Measurements from ENCODE around the gene NFKBIA.

The NFKBIA gene

GRCh38 chr14:35393826-35394225 lies 10.7 kb downstream of the NFKBIA start:
- TF ChIP-seq CTCF (conservative IDR thresholded peaks at IDR 0.05) = no peak
- TF ChIP-seq ZFX (IDR thresholded peaks at IDR 0.05) = no peak
- 0 out of 2 replicates have a peak overlapping the region, but pooled peaks have one; percentile 14 for H3K27ac ChIP-seq

GRCh38 chr14:35392103-35392502 lies 12.4 kb downstream of the NFKBIA start:
- TF ChIP-seq CTCF (conservative IDR thresholded peaks at IDR 0.05) = no peak
- TF ChIP-seq ZFX (IDR thresholded peaks at IDR 0.05) = no peak
- H3K27ac ChIP-seq = no peak overlapping the region

- peak overlapping the region; percentile 27 for H3K27ac ChIP-seq
- no peak for TF ChIP-seq ZFX (IDR thresholded peaks at IDR 0.05)
- TF ChIP-seq CTCF (conservative IDR thresholded peaks at IDR 0.05) = no peak
Observed at GRCh38 chr14:35391388-35391710, 13.2 kb downstream of the NFKBIA start.

GRCh38 chr14:35390577-35391387 lies 13.8 kb downstream of the NFKBIA start:
- peak overlapping the region; percentile 27 for H3K27ac ChIP-seq
- TF ChIP-seq CTCF (conservative IDR thresholded peaks at IDR 0.05) (no peak), ZFX (IDR thresholded peaks at IDR 0.05) (no peak)

- TF ChIP-seq ZFX (IDR thresholded peaks at IDR 0.05) (no peak), CTCF (conservative IDR thresholded peaks at IDR 0.05) (no peak)
- H3K27ac ChIP-seq = no peak overlapping the region
Observed at GRCh38 chr14:35389315-35389667, 15.3 kb downstream of the NFKBIA start.

DNA sequence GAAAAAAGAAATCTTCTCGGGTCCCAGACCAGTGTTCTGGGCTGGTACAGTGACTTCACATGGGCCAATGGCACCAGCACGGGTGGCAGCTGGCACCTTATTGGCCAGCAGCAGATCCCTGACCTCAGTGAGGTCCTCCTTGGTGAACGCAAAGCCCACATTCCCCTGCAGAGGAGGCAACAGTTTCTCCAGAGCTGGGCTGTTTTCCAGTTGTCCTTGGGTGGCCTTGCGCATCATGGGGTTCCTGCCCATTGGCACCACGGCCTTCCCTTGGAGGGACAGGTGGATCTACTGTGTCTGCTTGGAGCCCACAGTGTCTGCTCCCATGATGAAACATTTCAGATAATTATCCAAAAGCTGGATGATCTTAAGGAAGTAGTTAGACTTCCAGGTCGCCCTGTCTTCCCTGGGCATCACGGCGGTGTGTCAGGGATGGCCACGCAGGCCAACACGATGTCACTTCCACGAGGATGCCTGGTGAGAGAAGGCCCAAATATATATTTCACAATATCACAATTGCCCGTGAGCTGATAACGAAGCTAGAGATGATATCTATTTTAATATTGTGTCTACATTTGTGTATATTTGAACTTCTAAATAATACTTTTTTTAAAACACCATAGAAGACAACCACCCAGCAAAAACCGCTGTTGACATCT lies 15.8 kb downstream of the NFKBIA start:
- no peak for TF ChIP-seq ZFX (IDR thresholded peaks at IDR 0.05)
- no peak for TF ChIP-seq CTCF (conservative IDR thresholded peaks at IDR 0.05)
- H3K27ac ChIP-seq = no peak overlapping the region

Measured in C4-2B (cell line).